Left hindlimb (tissue), 1 donor: ENCODE data around the gene SP100.

Source experiments
- DNase-seq: peaks from one replicate; pipeline ENCODE4 v3.0.0-alpha.2; 2018

SP100 gene

DNA sequence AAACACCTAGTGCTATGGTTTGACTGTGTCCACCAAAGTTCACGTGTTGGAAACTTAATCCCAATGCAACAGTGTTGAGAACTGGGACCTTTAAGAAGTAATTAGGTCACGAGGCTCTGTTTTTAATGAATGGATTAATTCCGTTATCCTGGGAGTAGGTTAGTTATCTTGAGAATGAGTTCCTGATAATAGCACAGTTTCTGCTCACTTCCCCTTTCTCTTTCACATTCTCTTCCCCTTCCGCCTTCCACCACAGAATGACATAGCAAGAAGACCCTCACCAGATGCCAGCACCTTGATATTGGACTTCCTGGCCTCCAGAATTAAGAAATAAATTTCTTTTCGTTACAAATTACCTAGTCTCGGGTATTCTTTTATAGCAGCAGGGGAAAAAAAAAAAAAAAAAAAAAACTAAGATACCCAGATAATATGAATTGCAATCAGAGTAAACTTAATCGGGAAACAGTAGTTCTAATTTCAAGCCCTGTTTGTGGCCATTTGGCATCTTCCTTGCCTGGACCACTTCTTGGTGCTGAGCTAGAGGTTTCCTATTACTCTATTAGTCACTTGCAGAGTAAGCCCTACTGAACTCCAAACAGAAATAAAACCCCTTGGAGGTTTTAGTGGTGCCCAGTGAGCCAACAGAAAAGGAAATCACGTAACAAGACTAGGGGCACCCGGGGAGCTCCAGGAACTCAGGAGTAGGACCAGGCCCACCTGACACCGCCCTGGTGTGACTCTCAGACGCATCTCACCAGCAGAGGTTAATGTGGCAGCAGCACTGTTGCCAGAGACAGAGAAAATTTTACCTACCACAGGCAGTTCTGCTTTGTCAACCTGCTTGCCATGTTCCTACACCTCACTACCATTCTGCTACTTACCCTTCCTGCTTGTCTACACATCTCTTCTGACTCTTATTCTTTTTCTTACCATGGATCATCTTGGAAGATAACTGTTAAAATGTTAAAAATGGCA lies 149.1 kb downstream of the SP100 start:
- no peak for DNase-seq

DNA sequence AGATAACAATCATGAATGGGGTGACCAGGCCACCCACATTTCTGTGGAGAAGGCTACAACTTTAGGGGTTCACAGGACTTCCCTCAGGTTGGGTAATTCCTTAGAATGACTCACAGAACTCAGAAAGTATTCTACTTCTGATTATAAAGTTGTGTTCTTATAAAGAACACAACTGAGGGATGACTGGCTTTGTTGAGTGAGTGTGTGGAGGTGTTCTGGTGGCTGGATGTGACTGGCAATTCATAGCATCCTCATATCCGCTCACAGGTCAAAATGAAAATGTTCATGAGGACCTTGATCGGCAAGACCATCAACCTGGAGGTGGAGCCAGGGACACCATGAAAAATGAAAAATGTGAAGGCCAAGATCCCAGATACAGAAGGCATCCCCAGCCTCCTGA lies 153.3 kb downstream of the SP100 start:
- DNase-seq = no peak

DNA sequence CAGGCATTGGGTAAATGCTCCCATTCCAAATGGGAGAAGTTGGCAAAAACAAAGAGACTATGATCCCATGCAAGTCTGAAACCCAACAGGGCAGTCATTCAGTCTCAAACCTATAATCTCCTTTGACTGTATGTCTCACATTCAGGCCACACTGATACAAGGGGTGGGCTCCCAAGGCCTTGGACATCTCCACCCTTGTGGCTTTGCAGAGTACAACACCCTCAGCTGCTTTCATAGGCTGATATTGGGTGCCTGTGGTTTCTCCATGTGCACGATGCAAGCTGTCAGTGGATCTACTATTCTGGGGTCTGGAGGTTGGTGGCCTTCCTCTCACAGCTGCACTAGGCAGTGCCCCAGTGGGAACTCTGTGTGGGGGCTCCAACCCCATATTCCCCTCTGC lies 155.0 kb downstream of the SP100 start:
- no peak for DNase-seq

DNA sequence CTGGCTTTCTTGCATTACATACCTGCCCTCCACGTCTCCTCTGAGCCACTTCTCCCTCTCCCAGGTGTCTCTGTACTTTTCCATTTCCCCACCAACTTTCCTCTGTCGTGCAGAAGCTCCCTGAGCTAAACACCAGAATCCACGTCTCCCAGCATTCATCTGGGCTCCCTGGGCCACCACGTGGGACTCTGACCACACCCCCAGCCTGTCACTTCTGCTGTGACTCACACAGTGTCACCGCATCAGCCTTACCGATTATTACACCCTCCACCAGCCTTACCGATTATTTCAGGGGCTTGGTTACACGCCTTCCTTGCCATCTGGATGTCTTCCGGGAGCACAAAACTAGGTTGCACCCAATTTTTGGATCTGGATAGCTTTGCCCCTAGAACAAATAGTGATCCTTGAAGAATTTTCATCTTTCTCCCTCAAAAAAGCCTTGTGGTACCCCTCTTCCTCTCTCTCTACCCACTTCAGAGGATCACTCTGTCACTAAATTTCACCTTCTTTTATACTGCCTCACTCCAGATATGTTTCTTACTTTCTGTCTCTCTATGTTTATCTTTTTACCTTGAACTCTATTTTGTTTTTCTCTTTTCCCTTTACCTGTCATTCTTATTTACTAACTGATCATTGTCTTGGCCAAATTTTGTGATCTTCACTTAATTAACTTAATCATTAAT lies 159.8 kb downstream of the SP100 start:
- no peak for DNase-seq

DNA sequence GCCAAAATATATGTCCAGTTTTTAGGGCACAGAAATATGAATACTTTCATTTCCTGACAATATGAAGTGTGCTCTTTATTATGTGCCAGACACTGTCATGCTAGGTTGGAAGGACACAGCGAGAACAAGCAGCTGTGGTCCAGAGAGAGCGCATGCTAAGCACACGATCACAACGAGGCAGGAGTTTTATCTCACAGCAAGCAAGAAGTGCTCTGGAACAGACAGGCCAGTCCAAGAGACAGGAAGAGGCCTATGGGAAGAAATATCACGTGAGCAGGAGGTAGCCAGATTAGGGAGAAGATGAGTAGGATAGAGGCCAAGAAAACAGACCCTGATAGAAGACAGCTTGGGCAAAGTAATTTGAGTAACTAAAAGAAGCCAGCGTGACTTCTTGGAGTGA lies 161.1 kb downstream of the SP100 start:
- no peak for DNase-seq

DNA sequence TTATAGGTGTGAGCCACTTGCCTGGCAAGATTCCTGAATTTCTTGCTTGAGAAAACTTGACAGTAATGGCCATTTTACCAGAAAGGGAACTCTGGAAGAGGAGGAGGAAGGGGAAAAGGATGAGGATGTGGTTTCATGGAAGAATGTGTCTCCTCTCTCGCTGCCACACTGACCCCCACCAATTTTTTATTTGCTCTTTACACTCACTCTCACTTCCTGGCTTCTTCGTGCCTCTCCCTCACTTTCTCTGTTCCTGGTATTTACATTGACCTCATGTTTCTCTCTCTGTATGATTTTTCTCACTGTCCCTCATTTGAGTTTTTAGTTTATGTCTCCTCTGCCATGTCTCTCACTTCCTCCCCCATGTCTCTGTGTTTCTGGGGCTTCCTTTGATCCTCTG lies 162.1 kb downstream of the SP100 start:
- no peak for DNase-seq

DNA sequence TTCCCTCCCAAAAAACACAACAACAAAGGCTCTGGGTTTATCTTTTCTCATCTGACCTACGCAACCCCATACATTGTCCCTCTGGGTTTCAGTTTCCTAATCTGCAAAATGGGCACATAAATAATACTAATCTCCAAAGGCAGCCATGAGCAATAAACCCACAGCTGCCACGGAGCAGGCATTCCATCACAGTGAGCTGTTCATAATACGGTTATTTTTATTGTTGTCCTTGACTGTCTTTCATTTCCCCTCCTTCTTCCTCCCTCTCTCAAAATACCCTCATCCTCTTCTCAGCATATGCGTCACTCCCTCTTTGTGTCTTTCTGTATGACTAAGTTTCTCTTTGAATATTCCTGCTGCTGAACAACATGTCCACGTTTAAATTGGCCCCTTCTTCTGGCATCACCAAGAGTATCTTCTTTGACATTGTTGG lies 166.9 kb downstream of the SP100 start:
- no peak for DNase-seq

DNA sequence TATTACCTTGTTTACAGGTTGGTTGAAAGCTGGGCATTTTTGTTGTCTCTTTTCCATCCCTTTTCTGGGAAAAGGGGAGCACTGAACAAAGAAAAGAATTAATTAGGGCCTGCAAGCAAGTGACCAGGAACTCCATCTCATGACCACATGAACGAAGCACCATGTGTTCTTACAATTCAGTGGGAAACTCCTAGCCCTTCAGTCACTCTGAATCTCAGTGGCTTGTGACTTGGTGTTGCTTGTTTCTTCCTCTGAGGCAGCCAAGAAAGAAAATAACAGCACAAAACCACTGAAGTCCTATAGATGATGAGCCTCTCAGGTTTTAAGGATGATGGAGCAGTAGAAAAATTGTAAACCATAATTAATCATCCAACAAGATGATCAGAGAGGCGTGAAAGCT lies 167.6 kb downstream of the SP100 start:
- no peak for DNase-seq

DNA sequence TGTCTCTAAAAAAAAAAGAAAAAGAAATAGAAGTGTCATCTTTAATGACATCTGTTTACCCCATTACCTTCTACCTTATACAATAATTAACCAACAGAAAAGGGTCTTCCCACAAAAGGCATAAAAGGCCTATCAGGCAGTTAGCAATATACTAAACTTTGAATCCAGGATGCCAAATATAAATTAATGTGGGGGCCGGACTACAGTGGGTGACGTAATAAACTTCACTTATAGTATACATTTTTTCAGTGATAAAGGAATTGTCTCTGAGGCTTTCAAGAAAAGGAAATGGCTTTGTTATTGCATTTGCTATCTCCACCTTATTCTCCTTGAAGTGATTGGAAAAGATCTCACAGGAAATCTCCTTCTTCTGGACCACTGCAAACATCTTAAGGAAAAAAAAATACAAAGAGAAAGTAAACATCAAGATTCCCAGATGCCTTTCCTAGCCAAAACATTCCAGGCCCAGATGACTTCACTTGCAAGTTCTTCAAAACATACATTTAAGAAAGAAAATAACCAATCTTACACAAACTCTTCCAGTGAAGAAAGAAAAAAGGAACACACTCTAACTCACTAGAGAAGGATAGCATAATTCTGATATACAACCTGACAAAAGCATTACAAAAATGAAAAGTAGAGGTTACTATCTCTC lies 170.5 kb downstream of the SP100 start:
- no peak for DNase-seq

DNA sequence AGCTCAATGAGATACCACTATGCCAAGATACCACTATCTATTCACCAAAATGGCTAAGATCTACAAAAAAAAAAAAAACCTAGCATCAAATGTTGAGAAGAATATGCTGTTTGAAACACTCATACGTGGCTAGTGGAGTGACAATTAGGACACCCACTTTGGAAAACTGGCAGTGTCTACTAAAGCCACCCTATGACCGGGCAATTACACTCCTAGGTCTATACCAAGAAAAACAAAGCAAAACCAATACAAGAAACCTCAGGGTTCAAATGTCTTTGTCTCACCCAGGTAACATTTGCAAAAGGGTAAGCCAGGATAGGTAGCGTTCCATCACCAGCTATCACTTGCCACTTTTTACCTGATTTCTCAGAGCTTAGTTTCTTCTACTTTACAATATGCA lies 173.0 kb downstream of the SP100 start:
- DNase-seq = no peak

DNA sequence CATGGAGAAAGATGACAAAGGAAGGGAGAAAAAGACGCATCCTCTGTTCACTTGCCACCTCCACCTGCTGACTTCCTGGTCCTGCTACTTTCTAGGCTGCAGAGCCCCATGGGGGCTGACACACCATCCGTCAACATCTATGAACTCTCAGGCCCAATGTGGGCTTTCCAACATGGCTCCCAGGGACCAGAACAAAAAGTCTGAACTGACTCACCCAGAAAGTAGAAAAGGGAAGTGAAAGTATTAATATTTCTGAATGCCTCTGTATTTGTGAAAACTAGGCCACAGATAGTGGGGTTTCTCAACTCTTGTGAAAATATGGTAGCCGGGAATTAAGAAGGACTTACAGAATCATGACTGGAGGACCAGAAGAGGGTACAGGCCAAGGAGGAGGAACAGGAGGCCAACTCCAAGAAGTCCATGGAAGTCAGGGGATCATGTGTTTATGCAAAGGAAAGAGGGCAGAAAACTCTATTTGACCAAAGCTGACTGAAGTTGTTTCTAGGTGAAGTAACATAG lies 173.6 kb downstream of the SP100 start:
- DNase-seq = no peak

DNA sequence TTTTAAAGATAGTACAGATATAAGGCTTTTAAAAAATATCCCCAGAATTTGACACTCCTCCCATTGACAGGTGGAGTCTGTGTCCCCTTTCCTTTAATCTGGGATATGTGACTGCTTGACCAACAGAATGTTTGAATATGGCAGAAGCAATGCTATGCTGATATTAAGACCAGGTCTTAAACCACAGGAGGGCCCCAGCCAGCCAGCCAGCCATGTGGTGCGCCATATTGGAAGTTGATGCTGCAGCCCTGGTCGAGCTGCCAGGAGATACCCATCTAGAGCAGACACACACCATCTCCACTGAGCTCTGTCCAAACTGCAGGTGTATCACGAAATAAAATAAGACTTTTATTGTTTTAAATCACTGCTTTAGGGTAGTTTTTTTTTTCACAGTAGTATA lies 174.3 kb downstream of the SP100 start:
- no peak for DNase-seq

DNA sequence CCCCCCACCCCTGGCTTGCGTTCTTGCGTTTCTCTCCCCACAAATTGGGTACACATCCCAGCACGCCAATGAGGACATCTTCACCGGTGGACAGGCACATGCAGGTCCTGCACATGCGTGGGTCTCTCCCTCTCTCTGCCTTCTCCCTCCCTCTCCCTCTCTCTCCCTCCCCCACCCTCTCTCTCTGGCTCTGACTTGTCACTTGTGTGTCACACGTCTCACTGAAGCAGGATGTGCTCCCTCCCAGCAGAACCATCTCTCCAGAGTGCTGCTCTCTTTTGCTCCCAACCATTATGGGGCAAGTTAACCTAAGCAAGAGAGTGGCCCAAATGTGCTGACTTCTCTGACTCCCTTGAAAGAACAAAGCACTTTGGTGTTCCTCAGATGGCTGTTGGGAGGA lies 175.8 kb downstream of the SP100 start:
- DNase-seq = no peak

DNA sequence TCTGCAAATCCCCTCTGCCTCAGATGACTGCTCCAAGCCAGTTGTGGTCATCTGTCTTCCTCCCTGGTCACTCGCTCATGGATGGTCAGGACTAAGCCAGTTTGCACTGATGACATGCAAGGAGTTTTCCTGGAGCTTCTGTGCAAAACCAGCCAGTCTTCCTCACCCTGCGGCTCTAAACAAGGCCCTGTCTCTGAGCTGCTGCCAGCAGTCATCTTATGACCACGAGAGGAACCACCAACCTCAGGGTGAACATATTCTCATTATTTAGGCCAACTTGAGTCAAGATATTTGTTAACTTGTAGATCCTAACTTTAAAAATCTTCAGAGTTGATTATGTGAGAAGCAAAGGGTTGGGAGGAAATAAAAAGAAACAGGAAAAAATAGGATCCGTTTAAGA lies 176.8 kb downstream of the SP100 start:
- no peak for DNase-seq
